ENCODE measurements around the gene HTR3A.

HTR3A gene

DNA sequence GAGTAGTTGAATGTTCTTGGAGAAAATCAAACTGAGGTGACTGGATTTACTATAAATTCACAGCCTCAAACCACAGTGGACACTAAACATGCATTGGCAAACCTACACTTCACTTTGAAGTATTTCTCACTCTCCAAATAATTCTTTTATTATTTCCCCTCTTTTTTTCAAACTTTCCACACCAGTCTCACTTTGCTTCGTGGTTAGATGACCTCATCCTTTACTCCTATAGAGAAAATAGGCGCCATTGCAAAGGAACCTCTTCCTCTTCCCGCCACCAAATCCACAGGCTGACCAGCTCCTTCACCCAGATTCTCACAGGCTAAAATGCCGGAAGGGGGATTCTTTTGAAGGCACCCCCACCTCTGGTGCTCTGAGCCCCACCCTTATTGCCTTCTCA lies 33.4 kb downstream of the HTR3A start:
- H2AFZ ChIP-seq (ENCODE audit: low read depth, low read length), result no peak overlapping the region
- no peaks in the 10 kb centered on the region for H3K36me3 ChIP-seq (ENCODE audit: insufficient read depth, low read length)
- H3K27me3 ChIP-seq (ENCODE audit: insufficient read depth, low read length), result no peaks in the 10 kb centered on the region
- H3K4me3 ChIP-seq (ENCODE audit: low read length), result no peak overlapping the region
- H3K4me1 ChIP-seq (ENCODE audit: insufficient read depth, low read length), result no peaks in the 10 kb centered on the region
- no peaks in the 10 kb centered on the region for H3K9me3 ChIP-seq (ENCODE audit: low read length)

DNA sequence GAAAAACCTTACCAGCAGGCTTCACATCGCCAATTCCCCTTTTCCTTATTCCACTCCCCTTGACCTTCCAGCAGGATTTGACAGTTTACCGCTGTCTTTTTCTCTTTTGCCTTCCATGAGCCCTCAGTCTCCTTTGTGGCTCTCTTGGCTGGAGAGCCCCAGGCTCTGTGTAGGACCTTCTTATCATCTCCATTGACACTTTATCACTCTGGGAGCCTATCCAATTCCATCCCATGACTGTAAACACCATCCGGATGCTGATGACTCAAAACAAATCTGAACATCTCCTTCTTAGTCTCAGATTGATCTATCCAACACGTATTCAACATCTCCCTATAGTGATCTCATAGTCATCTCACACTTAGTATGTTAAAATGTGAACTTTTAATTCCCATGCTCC lies 36.0 kb downstream of the HTR3A start:
- H3K9me3 ChIP-seq (ENCODE audit: low read length), result no peaks in the 10 kb centered on the region
- no peak overlapping the region for H2AFZ ChIP-seq (ENCODE audit: low read depth, low read length)
- H3K36me3 ChIP-seq (ENCODE audit: insufficient read depth, low read length), result no peaks in the 10 kb centered on the region
- no peaks in the 10 kb centered on the region for H3K27me3 ChIP-seq (ENCODE audit: insufficient read depth, low read length)
- no peak overlapping the region for H3K4me3 ChIP-seq (ENCODE audit: low read length)
- no peaks in the 10 kb centered on the region for H3K4me1 ChIP-seq (ENCODE audit: insufficient read depth, low read length)

GRCh38 chr11:114011443-114011842 lies 36.5 kb downstream of the HTR3A start:
- Histone ChIP-seq H3K36me3 (ENCODE audit: insufficient read depth, low read length) (no peaks in the 10 kb centered on the region), H2AFZ (ENCODE audit: low read depth, low read length) (no peak overlapping the region), H3K27me3 (ENCODE audit: insufficient read depth, low read length) (no peaks in the 10 kb centered on the region), H3K4me1 (ENCODE audit: insufficient read depth, low read length) (no peaks in the 10 kb centered on the region), H3K4me3 (ENCODE audit: low read length) (no peak overlapping the region), H3K9me3 (ENCODE audit: low read length) (no peaks in the 10 kb centered on the region)

- H3K36me3 ChIP-seq (ENCODE audit: insufficient read depth, low read length), result no peaks in the 10 kb centered on the region
- H3K4me1 ChIP-seq (ENCODE audit: insufficient read depth, low read length), result no peaks in the 10 kb centered on the region
- H2AFZ ChIP-seq (ENCODE audit: low read depth, low read length), result no peak overlapping the region
- no peaks in the 10 kb centered on the region for H3K27me3 ChIP-seq (ENCODE audit: insufficient read depth, low read length)
- H3K4me3 ChIP-seq (ENCODE audit: low read length), result no peak overlapping the region
- H3K9me3 ChIP-seq (ENCODE audit: low read length), result no peaks in the 10 kb centered on the region
These were observed 40.2 kb downstream of the HTR3A start for GRCh38 chr11:114015117-114015516.

- Histone ChIP-seq H3K4me3 (ENCODE audit: low read length) (no peak overlapping the region), H3K27me3 (ENCODE audit: insufficient read depth, low read length) (peaks cover 4% of the 10 kb centered on the region), H3K4me1 (ENCODE audit: insufficient read depth, low read length) (no peaks in the 10 kb centered on the region), H3K36me3 (ENCODE audit: insufficient read depth, low read length) (no peaks in the 10 kb centered on the region), H2AFZ (ENCODE audit: low read depth, low read length) (no peak overlapping the region), H3K9me3 (ENCODE audit: low read length) (no peaks in the 10 kb centered on the region)
These were observed 42.1 kb downstream of the HTR3A start for GRCh38 chr11:114016986-114017385.

GRCh38 chr11:114017723-114018122 lies 42.8 kb downstream of the HTR3A start:
- no peak overlapping the region for H3K4me3 ChIP-seq (ENCODE audit: low read length)
- H3K4me1 ChIP-seq (ENCODE audit: insufficient read depth, low read length), result no peaks in the 10 kb centered on the region
- no peak overlapping the region for H2AFZ ChIP-seq (ENCODE audit: low read depth, low read length)
- peaks cover 4% of the 10 kb centered on the region for H3K27me3 ChIP-seq (ENCODE audit: insufficient read depth, low read length)
- no peaks in the 10 kb centered on the region for H3K9me3 ChIP-seq (ENCODE audit: low read length)
- H3K36me3 ChIP-seq (ENCODE audit: insufficient read depth, low read length), result no peaks in the 10 kb centered on the region

DNA sequence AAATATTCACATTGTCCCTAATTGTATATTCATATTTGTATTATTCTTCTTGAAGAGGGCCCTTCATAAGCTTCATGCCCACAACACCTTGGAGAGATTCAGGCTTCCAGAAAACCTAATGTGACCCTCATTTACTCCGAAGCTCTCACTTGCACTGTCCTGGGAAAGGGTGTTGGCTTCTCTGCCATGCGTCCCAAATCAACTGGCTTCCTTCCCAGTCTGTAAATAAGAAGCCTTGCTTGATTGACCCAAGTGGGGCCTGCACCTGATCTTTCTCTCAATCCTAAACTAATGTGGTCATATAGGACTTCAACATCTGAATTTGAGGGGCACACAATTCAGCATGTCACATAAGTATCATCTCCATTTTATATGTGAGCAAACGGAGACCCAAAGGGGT lies 44.1 kb downstream of the HTR3A start:
- H3K36me3 ChIP-seq (ENCODE audit: insufficient read depth, low read length), result no peaks in the 10 kb centered on the region

GRCh38 chr11:114019574-114019973 lies 44.7 kb downstream of the HTR3A start:
- Histone ChIP-seq H3K4me1 (ENCODE audit: insufficient read depth, low read length) (no peaks in the 10 kb centered on the region), H3K9me3 (ENCODE audit: low read length) (no peaks in the 10 kb centered on the region), H3K4me3 (ENCODE audit: low read length) (no peak overlapping the region), H3K36me3 (ENCODE audit: insufficient read depth, low read length) (no peaks in the 10 kb centered on the region), H2AFZ (ENCODE audit: low read depth, low read length) (no peak overlapping the region), H3K27me3 (ENCODE audit: insufficient read depth, low read length) (peaks cover 4% of the 10 kb centered on the region)

More for the DNA sequence above, 44.1 kb downstream of the HTR3A start:
- H3K4me1 ChIP-seq (ENCODE audit: insufficient read depth, low read length), result no peaks in the 10 kb centered on the region
- H3K9me3 ChIP-seq (ENCODE audit: low read length), result no peaks in the 10 kb centered on the region
- H3K27me3 ChIP-seq (ENCODE audit: insufficient read depth, low read length), result peaks cover 4% of the 10 kb centered on the region
- no peak overlapping the region for H3K4me3 ChIP-seq (ENCODE audit: low read length)
- H2AFZ ChIP-seq (ENCODE audit: low read depth, low read length), result no peak overlapping the region

GRCh38 chr11:114025329-114025907 lies 50.5 kb downstream of the HTR3A start:
- H3K27me3 ChIP-seq (ENCODE audit: insufficient read depth, low read length), result peaks cover 7% of the 10 kb centered on the region
- no peak overlapping the region for H3K4me3 ChIP-seq (ENCODE audit: low read length)
- no peaks in the 10 kb centered on the region for H3K9me3 ChIP-seq (ENCODE audit: low read length)
- H3K36me3 ChIP-seq (ENCODE audit: insufficient read depth, low read length), result no peaks in the 10 kb centered on the region
- H2AFZ ChIP-seq (ENCODE audit: low read depth, low read length), result no peak overlapping the region
- no peaks in the 10 kb centered on the region for H3K4me1 ChIP-seq (ENCODE audit: insufficient read depth, low read length)

DNA sequence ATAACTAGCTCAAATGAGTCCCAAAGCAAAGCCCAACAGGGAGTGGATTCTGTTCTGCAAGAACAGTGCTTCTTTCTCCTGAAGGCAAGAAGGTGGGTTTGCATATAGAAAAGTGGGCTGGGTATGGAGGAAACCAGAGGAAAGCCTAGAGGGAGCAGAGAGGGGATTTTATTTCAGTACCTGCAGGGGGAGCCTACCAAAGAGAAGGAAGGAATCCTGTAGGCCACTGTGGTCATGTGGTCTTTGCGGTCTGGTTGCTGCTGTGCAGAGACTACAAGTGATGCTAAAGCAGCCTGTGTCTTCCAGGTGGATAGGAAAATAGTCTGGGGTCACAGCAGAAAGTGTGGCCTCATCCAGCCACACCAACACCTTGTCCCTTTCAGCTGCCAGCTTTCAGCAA lies 51.4 kb downstream of the HTR3A start:
- no peak overlapping the region for H2AFZ ChIP-seq (ENCODE audit: low read depth, low read length)
- no peak overlapping the region for H3K4me3 ChIP-seq (ENCODE audit: low read length)
- no peaks in the 10 kb centered on the region for H3K4me1 ChIP-seq (ENCODE audit: insufficient read depth, low read length)
- H3K36me3 ChIP-seq (ENCODE audit: insufficient read depth, low read length), result no peaks in the 10 kb centered on the region
- peaks cover 9% of the 10 kb centered on the region for H3K27me3 ChIP-seq (ENCODE audit: insufficient read depth, low read length)
- H3K9me3 ChIP-seq (ENCODE audit: low read length), result no peaks in the 10 kb centered on the region

GRCh38 chr11:114027391-114027790 lies 52.5 kb downstream of the HTR3A start:
- no peaks in the 10 kb centered on the region for H3K4me1 ChIP-seq (ENCODE audit: insufficient read depth, low read length)
- H3K9me3 ChIP-seq (ENCODE audit: low read length), result no peaks in the 10 kb centered on the region
- no peaks in the 10 kb centered on the region for H3K36me3 ChIP-seq (ENCODE audit: insufficient read depth, low read length)
- H2AFZ ChIP-seq (ENCODE audit: low read depth, low read length), result no peak overlapping the region
- no peak overlapping the region for H3K4me3 ChIP-seq (ENCODE audit: low read length)
- H3K27me3 ChIP-seq (ENCODE audit: insufficient read depth, low read length), result peaks cover 10% of the 10 kb centered on the region

- Histone ChIP-seq H3K4me3 (ENCODE audit: low read length) (no peak overlapping the region), H3K27me3 (ENCODE audit: insufficient read depth, low read length) (peaks cover 10% of the 10 kb centered on the region), H3K36me3 (ENCODE audit: insufficient read depth, low read length) (no peaks in the 10 kb centered on the region), H2AFZ (ENCODE audit: low read depth, low read length) (no peak overlapping the region), H3K4me1 (ENCODE audit: insufficient read depth, low read length) (no peaks in the 10 kb centered on the region), H3K9me3 (ENCODE audit: low read length) (no peaks in the 10 kb centered on the region)
These were observed 53.0 kb downstream of the HTR3A start for GRCh38 chr11:114027926-114028325.

- no peaks in the 10 kb centered on the region for H3K36me3 ChIP-seq (ENCODE audit: insufficient read depth, low read length)
- peaks cover 1% of the 10 kb centered on the region for H3K4me1 ChIP-seq (ENCODE audit: insufficient read depth, low read length)
- peaks cover 10% of the 10 kb centered on the region for H3K27me3 ChIP-seq (ENCODE audit: insufficient read depth, low read length)
- no peak overlapping the region for H3K4me3 ChIP-seq (ENCODE audit: low read length)
- no peaks in the 10 kb centered on the region for H3K9me3 ChIP-seq (ENCODE audit: low read length)
- H2AFZ ChIP-seq (ENCODE audit: low read depth, low read length), result no peak overlapping the region
These were observed 56.5 kb downstream of the HTR3A start for GRCh38 chr11:114031246-114031966.

DNA sequence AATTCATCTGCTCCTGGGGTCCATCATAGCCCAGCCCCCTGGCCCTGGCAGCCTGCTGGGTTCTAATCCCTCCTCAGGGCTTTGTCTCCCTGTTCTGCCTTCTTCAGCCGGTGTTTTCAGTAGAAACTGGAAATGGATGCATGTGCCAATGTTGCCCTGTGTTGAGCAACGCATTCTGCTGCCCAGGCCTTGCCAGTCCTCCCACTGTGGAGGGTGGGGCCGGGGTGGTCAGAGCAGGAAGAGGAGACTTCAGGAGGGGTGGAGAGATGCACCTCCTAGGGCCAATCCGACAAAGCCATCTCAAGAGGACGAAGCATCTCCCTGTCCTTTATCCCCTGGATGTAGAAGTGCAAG lies 57.0 kb downstream of the HTR3A start:
- no peak overlapping the region for H3K4me3 ChIP-seq (ENCODE audit: low read length)
- no peaks in the 10 kb centered on the region for H3K36me3 ChIP-seq (ENCODE audit: insufficient read depth, low read length)
- H3K9me3 ChIP-seq (ENCODE audit: low read length), result no peaks in the 10 kb centered on the region
- H2AFZ ChIP-seq (ENCODE audit: low read depth, low read length), result no peak overlapping the region
- peaks cover 10% of the 10 kb centered on the region for H3K27me3 ChIP-seq (ENCODE audit: insufficient read depth, low read length)
- peaks cover 6% of the 10 kb centered on the region for H3K4me1 ChIP-seq (ENCODE audit: insufficient read depth, low read length)
